SK-N-SH treated with all-trans-retinoic acid at 6 μM for 48 hours (cell line): ENCODE measurements around the gene LILRA5.

ENCODE experiments used
- ATAC-seq: fragments of 200-7000 bp; cut with Tn5 transposase; 3 replicates; pipeline ENCODE4 v1.9.1; 2020; ENCODE audit warnings: mild to moderate bottlenecking, moderate library complexity
- ARNTL ChIP-seq: fragments of 450-650 bp; formaldehyde crosslinking; IDR thresholded peaks from 2 replicates; pipeline ENCODE4 v1.5.0; 2020; ENCODE audit warnings: low read depth, mild to moderate bottlenecking, moderate library complexity, borderline replicate concordance
- BACH2 ChIP-seq: fragments of 250-450 bp; sonication (Bioruptor Pico); IDR thresholded peaks from 2 replicates; pipeline ENCODE4 v1.9.0; 2021; ENCODE audit warnings: mild to moderate bottlenecking, borderline replicate concordance
- CREB5 ChIP-seq: fragments of 250-450 bp; sonication (Bioruptor Pico); IDR thresholded peaks from 2 replicates; pipeline ENCODE4 v1.5.1; 2020; ENCODE audit warnings: low read depth, mild to moderate bottlenecking, moderate library complexity
- CSDC2 ChIP-seq: fragments of 250-450 bp; sonication (Bioruptor Pico); IDR thresholded peaks from 2 replicates; pipeline ENCODE4 v1.5.0; 2020; ENCODE audit warnings: mild to moderate bottlenecking, moderate library complexity
- CSRNP3 ChIP-seq: fragments of 250-450 bp; sonication (Bioruptor Pico); IDR thresholded peaks from 2 replicates; pipeline ENCODE4 v1.5.1; 2021; ENCODE audit warnings: mild to moderate bottlenecking, moderate library complexity
- ESRRG ChIP-seq: fragments of 250-450 bp; sonication (Bioruptor Pico); IDR thresholded peaks from 2 replicates; pipeline ENCODE4 v1.6.1; 2021; ENCODE audit warnings: mild to moderate bottlenecking
- GLIS3 ChIP-seq: fragments of 250-450 bp; sonication (Bioruptor Pico); IDR thresholded peaks from 2 replicates; pipeline ENCODE4 v1.5.0; 2020; ENCODE audit warnings: mild to moderate bottlenecking, moderate library complexity
- ISL1 ChIP-seq: fragments of 250-450 bp; sonication (Bioruptor Pico); IDR thresholded peaks from 2 replicates; pipeline ENCODE4 v2.1.2; 2022; ENCODE audit warnings: mild to moderate bottlenecking, moderate library complexity
- POU6F1 ChIP-seq: fragments of 250-450 bp; sonication (Bioruptor Pico); IDR thresholded peaks from 2 replicates; pipeline ENCODE4 v1.8.0; 2021; ENCODE audit warnings: low read depth, mild to moderate bottlenecking, moderate library complexity, borderline replicate concordance
- RARB ChIP-seq: fragments of 250-450 bp; sonication (Bioruptor Pico); IDR thresholded peaks from 2 replicates; pipeline ENCODE4 v1.8.0; 2021; ENCODE audit warnings: mild to moderate bottlenecking, moderate library complexity
- SNAI2 ChIP-seq: fragments of 250-450 bp; sonication (Bioruptor Pico); IDR thresholded peaks from 2 replicates; pipeline ENCODE4 v1.5.0; 2020; ENCODE audit warnings: mild to moderate bottlenecking, moderate library complexity
- TCF4 ChIP-seq: fragments of 250-450 bp; sonication (Bioruptor Pico); IDR thresholded peaks from 2 replicates; pipeline ENCODE4 v1.8.0; 2021; ENCODE audit warnings: mild to moderate bottlenecking, moderate library complexity, borderline replicate concordance
- TOX ChIP-seq: fragments of 250-450 bp; sonication (Bioruptor Pico); IDR thresholded peaks from 2 replicates; pipeline ENCODE4 v1.8.0; 2021; ENCODE audit warnings: mild to moderate bottlenecking, moderate library complexity, borderline replicate concordance
- TSHZ2 ChIP-seq: fragments of 250-450 bp; sonication (Bioruptor Pico); IDR thresholded peaks from 2 replicates; pipeline ENCODE4 v1.5.0; 2020; ENCODE audit warnings: mild to moderate bottlenecking, moderate library complexity
- ZC3H10 ChIP-seq: fragments of 250-450 bp; sonication (Bioruptor Pico); IDR thresholded peaks from 2 replicates; pipeline ENCODE4 v1.5.1; 2021; ENCODE audit warnings: mild to moderate bottlenecking, moderate library complexity
- ZFP3 ChIP-seq: fragments of 250-450 bp; sonication (Bioruptor Pico); IDR thresholded peaks from 2 replicates; pipeline ENCODE4 v1.5.0; 2020; ENCODE audit warnings: mild to moderate bottlenecking, moderate library complexity
- ZNF565 ChIP-seq: fragments of 450-650 bp; formaldehyde crosslinking; conservative IDR thresholded peaks from 2 replicates; pipeline ENCODE4 v1.5.0; 2020; ENCODE audit warnings: low read depth, mild to moderate bottlenecking, moderate library complexity
- ZNF70 ChIP-seq: fragments of 450-650 bp; formaldehyde crosslinking; IDR thresholded peaks from 2 replicates; pipeline ENCODE4 v1.5.0; 2020; ENCODE audit warnings: mild to moderate bottlenecking, moderate library complexity
- ZNF8 ChIP-seq: fragments of 450-650 bp; formaldehyde crosslinking; IDR thresholded peaks from 2 replicates; pipeline ENCODE4 v1.5.0; 2020; ENCODE audit warnings: mild to moderate bottlenecking, moderate library complexity

The LILRA5 gene

GRCh38 chr19:54311486-54311885 is 1.5 kb downstream of the LILRA5 start:
- TF ChIP-seq ESRRG (CRISPR knock-in tag) (no peak), ZNF8 (CRISPR knock-in tag) (no peak), GLIS3 (no peak), CREB5 (CRISPR knock-in tag) (no peak), ISL1 (CRISPR knock-in tag) (no peak), RARB (CRISPR knock-in tag) (no peak), ARNTL (CRISPR knock-in tag) (no peak), SNAI2 (CRISPR knock-in tag) (no peak), BACH2 (no peak), POU6F1 (no peak), ZFP3 (CRISPR knock-in tag) (no peak), TSHZ2 (CRISPR knock-in tag) (no peak)
- ATAC-seq = no peak

- ATAC-seq = no peak
- no peak for TF ChIP-seq GLIS3
- no peak for TF ChIP-seq POU6F1
- no peak for TF ChIP-seq RARB (CRISPR knock-in tag)
- TF ChIP-seq ZC3H10 (CRISPR knock-in tag) = no peak
- no peak for TF ChIP-seq ZNF8 (CRISPR knock-in tag)
- no peak for TF ChIP-seq ARNTL (CRISPR knock-in tag)
- no peak for TF ChIP-seq ESRRG (CRISPR knock-in tag)
- TF ChIP-seq CSRNP3 (CRISPR knock-in tag) = no peak
- no peak for TF ChIP-seq TSHZ2 (CRISPR knock-in tag)
- no peak for TF ChIP-seq ZNF565 (CRISPR knock-in tag)
- no peak for TF ChIP-seq CSDC2 (CRISPR knock-in tag)
- TF ChIP-seq SNAI2 (CRISPR knock-in tag) = no peak
- TF ChIP-seq ZNF70 (CRISPR knock-in tag) = no peak
- no peak for TF ChIP-seq TOX (CRISPR knock-in tag)
- TF ChIP-seq ISL1 (CRISPR knock-in tag) = no peak
- no peak for TF ChIP-seq TCF4 (CRISPR knock-in tag)
These were observed 2.4 kb downstream of the LILRA5 start for GRCh38 chr19:54310543-54310942.
